Esophagus muscularis mucosa (tissue), 4 donors: ENCODE data around the gene PIK3IP1.

Source experiments
- CTCF ChIP-seq, 3 experiments: fragments of 200-600 bp in 2 of 3; fragments of 450-650 bp in 1 of 3; sonication (generic) in 2 of 3; IDR thresholded peaks; one replicate each; pipeline ENCODE4 v1.5.1; 2017 to 2019; ENCODE audit warnings: antibody characterized with exemption in 3 of 3, mild to moderate bottlenecking in 2 of 3, moderate library complexity in 1 of 3
- EP300 ChIP-seq: sonication (generic); formaldehyde crosslinking; IDR thresholded peaks from one replicate; pipeline ENCODE4 v1.6.1; 2017; ENCODE audit warnings: antibody characterized with exemption
- POLR2A ChIP-seq: fragments of 450-650 bp; IDR thresholded peaks from one replicate; pipeline ENCODE4 v1.6.1; 2017; ENCODE audit warnings: antibody characterized with exemption, moderate library complexity, mild to moderate bottlenecking, low read depth
- POLR2AphosphoS5 ChIP-seq, 2 donors: sonication (generic); formaldehyde crosslinking; IDR thresholded peaks; one replicate each; pipeline ENCODE4 v1.6.1; 2017; ENCODE audit warnings: antibody characterized with exemption in 2 of 2

GRCh38 chr22:31291481-31292235, 630 bp downstream of the PIK3IP1 start:
- TF ChIP-seq CTCF (IDR thresholded peaks at IDR 0.05) (no peak), EP300 (no peak), POLR2A (no peak), POLR2AphosphoS5 (IDR thresholded peaks at IDR 0.05) (no peak)
